ENCODE data around the gene DNAJB7.
"Not testable (repeated sequence)": the region's sequence is repeated elsewhere in the genome, so short reads cannot be mapped to it uniquely, and the experiment has no call there.

Gene DNAJB7

DNA sequence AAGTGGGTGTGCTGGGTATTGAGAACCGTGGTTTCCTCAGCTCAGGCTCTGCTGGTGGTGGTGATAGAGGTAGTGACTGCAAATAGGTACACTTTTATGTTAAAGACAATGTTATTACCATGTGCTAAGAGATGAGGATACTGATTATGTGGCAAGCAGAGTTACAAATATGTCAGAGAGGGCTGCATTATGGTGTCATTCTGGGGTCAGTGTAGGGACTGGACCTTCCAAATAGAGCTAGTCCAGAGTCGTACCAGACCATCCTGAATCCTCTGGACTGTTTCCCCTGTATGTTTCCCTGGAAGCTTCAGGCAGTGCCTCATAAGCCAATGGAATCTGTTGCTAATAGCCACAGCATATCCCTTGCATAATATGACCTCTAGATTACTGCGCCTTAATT, at the start of gene DNAJB7:
DNAJB7 (minus strand) TSS at position 101 of the 400 bp plus-strand sequence. CDS start 119 bp downstream, outside the sequence.
- DNase-seq: no peak

DNA sequence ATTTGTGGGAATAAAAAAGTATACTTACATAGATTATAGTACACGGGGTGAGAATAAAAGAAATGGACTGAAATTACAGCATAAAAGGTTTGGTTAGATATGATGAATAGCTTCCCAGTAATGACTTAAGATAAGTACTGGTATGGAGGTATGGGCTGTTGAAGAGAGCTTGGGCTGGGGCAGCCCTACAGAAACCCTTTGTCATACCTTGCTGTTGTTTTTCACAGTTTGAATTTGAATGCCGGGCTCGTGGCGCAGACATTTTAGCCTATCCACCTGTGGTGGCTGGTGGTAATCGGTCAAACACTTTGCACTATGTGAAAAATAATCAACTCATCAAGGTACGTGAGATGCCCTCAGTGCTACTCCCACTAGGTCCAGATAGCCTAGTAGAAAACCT, 47.0 kb upstream of the DNAJB7 start:
- no peak for DNase-seq

GRCh38 chr22:40904101-40904500, 42.2 kb upstream of the DNAJB7 start:
- DNase-seq: no peak

DNA sequence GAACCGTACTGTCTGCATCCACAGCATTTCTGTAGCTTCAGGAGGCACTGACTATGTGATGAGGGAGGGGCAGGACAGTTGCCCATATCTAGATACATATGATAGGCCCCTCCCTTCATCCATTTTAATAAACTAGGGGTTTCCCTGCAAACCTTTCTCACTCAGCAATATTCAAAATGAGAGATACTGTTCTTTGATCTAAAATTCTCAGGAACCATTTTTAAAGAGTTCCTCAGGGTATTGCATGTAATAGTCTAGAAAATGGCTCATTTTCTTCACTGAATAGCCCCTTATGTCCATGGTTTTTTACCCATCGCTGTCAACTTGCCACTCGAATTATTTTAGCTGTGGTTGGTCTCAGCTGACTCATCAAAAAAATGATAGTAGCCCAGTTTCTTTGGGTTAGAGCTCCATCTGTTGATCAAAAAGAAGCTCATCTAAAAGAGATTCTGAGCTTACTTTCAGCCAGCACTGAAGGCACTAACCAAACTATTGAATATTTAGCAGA, 37.0 kb upstream of the DNAJB7 start:
- DNase-seq: peak in 1 of 2 experiments; percentile 3

DNA sequence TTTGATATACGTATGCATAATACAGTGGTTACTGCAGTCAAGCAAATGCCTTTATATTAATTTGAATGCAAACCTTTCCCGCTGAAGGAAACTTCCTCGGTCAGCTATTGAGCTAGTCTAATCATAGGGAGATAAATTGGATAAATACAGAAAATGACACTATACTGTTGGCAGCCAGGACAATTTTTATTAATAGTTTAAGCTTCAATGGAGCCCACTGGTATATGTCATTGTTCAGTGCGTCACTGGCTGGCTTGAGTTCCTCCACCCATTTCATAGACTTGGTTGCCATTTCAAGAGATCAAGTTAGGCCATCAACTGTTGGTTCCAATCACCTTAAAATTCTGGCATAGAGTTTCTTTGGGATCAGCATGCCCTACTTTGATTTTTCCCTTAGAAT, 32.5 kb upstream of the DNAJB7 start:
- no peak for DNase-seq

- DNase-seq: no peak
Measured at GRCh38 chr22:40890881-40891280, 29.0 kb upstream of the DNAJB7 start.

GRCh38 chr22:40889116-40889515, 27.2 kb upstream of the DNAJB7 start:
- no peak for DNase-seq

DNA sequence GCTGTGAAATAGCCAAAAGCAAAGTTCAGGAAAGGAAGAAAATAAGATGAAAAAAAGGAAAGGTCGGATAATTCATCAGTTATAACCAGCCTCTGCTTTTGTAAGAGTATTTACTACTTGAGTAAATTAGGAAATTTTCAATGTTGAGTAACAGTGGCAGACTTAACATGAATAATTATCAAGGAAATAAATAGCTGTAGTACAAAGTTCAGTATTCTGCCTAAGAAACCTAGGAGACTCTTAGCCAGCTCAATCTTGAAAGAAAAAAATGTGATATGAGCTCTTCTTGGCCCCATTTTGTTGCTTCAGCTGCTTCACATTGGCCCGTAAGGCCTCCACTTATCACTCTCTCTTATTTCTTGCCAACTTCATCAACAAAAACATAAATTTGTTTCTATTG, 17.0 kb upstream of the DNAJB7 start:
- DNase-seq: no peak

GRCh38 chr22:40877488-40877887, 15.6 kb upstream of the DNAJB7 start:
- no peak for DNase-seq

- no peak for DNase-seq
Measured at GRCh38 chr22:40876907-40877306, 15.0 kb upstream of the DNAJB7 start.

GRCh38 chr22:40875111-40875510, 13.2 kb upstream of the DNAJB7 start:
- no peak for DNase-seq

DNA sequence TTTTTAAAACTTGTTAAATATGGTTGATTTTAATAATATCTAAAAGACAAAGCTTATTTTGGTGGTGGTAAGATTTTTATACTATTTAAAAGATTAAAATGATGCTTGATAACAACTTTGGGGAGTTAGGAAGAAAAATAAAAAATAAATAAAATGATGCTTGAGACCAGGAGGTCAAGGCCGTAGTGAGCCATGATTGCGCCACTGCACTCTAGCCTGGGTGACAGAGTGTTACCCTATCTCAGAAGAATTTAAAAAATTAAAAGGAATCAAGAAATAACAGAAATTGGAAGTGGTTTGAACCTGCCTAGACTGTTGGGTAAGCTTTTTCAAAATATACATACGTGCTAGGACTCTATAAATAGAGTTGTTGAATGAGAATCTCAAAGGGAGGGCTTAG, 12.1 kb upstream of the DNAJB7 start:
- no peak for DNase-seq

GRCh38 chr22:40868379-40868778, 6.5 kb upstream of the DNAJB7 start:
- DNase-seq: not testable (repeated sequence)

GRCh38 chr22:40867109-40867508, 5.2 kb upstream of the DNAJB7 start:
- DNase-seq: no peak

DNA sequence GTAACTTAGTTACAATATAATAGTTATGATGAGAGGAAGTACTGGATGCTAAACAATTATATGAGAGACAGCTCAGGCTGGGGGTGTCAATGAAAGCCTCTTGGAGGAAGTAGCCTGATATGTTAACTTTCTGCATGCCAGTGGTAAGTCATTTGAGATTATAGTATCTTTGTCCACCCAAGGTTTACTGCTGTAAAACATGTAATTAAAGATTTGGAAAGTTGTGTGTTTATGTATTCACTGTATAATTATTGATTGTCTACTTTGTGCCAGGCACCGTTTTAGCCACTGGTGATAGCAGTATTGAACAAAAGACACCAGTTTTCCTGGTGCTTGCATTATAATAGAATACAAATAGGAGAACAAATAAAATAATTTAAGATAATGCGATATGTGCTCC, 624 bp upstream of the DNAJB7 start:
- no peak for DNase-seq

DNA sequence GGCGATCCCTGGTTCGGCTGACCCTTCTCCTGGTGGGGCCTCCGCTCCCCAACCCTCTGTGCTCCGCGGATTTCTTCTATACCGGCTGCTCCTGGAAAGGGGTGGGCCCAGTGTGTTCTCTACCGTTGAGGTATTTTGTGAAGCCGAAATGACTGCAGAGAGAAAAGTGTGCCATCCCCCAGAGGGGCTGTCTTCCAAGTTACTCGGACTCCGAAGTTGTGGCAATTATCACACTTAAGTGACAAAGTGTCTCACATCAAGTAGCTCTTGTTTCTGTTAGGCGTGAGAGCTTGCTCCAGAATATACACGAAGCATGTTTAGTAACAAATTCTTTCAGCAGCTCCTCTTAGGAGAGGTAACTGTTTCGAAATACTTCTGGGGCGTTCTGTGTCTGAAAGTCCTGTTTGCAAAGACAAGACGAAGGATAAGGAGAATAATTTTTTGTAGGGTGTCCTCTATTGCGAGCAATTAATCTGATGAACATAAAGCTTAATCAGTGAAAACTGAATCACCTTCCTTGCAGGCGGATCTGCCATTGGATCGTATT, 4.5 kb downstream of the DNAJB7 start:
- no peak for DNase-seq

DNA sequence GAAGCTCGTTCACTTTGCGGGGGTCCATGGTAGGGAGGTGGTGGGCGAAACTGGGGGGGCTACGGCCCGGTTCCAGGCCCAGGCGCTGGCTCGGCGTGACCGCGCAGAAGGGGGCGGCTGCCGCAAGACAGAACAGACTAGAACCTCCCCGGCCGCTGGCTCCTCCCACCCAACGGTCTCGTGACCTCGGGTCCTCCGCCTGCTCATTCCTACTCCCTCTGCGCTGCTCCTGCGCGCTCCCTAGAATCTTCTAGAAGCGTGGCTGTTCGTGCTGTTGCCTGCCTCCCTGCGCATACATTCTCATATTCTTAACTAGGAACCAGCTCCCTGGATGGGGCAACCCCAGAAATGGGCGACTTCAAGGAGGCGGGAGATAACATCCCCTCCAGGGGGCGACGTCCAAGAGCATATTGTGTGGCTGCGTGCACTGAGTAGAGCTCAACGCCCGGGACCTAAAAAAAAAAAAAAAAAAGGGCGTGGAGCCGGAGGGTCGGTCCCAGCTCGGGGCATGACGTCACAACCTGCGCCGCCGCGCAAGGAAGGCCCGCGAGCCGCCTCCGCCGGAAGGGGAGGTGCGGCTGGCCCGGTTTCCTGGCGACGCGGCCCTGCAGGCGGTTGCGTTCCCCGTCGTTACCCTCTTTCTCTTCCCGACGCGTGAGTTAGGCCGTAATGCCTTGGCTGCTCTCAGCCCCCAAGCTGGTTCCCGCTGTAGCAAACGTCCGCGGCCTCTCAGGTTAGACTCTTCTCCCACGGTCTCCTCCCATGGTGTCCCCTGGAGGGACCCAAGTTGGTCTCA, 5.2 kb downstream of the DNAJB7 start, which contains the start of the genes ST13 and XPNPEP3:
ST13 (minus strand) TSS at position 127 of the 796 bp plus-strand sequence; CDS start at position 28, 99 bp downstream.
XPNPEP3 (plus strand) TSS at position 636 of the 796 bp plus-strand sequence; CDS start at position 670, 34 bp downstream.
- DNase-seq: peak; percentile 96 to 97

DNA sequence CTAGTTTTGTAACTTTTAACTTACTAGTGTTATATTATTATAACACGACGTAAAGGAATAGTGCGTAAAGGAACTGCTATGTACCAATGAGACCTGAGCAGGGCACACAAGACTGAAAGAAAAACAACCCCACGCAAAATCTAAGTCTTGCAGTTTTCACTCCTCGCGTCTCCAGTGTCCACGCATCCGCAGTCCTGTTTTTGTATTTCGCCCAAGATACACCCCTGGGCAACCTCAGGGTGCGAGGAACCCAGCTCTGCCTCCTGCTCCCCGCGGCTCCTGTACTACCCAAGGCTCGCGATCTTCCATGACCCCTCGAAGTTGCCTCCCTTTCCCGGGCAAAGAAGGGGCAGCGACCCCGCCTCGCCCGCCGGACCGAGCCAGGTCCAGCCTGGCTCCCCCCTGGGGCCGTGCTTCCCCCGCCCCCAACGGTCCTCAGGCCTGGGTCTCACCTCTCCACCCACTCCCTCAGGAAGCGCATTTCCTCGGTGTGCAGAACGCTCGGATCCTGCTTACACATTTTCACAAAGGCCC, 5.9 kb downstream of the DNAJB7 start:
- no peak for DNase-seq

- DNase-seq: peak in 1 of 2 experiments; percentile 8
Measured at GRCh38 chr22:40855071-40855978, 6.6 kb downstream of the DNAJB7 start.

GRCh38 chr22:40853961-40854360, 8.0 kb downstream of the DNAJB7 start:
- no peak for DNase-seq

- no peak for DNase-seq
Measured at GRCh38 chr22:40853333-40853732, 8.6 kb downstream of the DNAJB7 start.

DNA sequence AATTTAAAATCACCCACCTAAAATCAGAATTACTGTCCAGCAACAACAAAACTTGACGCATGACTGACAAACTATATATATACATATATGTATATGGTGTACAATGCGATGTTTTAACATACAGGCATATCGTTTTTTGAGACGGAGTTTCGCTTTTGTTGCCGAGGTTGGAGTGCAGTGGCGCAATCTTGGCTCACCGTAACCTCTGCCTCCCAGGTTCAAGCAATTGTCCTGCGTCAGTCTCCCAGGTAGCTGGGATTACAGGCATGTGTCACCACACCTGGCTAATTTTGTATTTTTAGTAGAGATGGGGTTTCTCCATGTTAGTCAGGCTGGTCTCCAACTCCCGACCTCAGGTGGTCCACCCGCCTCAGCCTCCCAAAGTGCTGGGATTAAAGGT, 16.1 kb downstream of the DNAJB7 start:
- DNase-seq: not testable (repeated sequence)

- no peak for DNase-seq
Measured at GRCh38 chr22:40844951-40845350, 17.0 kb downstream of the DNAJB7 start.

Data from stimulated activated CD4-positive, alpha-beta T cell treated with anti-CD3 and anti-CD28 coated beads, Interleukin-4, amount 100 ng/mL, for 4 hours (primary cell).